H4 (cell line): ENCODE data around the gene NUP93. TPM values are rescaled to one million over a fixed set of nuclear protein-coding genes. Genes with fewer than 3 reads are reported as not detected.

Experiments
- DNase-seq: peaks from one replicate; pipeline ENCODE4 v3.0.0-alpha.2; 2015; ENCODE audit warnings: low spot score
- total RNA-seq: library from RNA; depleted of rRNA; stranded (reverse); fragments of >200 nt; shearing (Covaris generic); gene quantifications from 2 replicates; pipeline ENCODE4 v1.2.3, GENCODE V29; 2014; rRNA removed

NUP93 gene
- 89.0 and 100 TPM in 2 replicates for total RNA-seq

DNA sequence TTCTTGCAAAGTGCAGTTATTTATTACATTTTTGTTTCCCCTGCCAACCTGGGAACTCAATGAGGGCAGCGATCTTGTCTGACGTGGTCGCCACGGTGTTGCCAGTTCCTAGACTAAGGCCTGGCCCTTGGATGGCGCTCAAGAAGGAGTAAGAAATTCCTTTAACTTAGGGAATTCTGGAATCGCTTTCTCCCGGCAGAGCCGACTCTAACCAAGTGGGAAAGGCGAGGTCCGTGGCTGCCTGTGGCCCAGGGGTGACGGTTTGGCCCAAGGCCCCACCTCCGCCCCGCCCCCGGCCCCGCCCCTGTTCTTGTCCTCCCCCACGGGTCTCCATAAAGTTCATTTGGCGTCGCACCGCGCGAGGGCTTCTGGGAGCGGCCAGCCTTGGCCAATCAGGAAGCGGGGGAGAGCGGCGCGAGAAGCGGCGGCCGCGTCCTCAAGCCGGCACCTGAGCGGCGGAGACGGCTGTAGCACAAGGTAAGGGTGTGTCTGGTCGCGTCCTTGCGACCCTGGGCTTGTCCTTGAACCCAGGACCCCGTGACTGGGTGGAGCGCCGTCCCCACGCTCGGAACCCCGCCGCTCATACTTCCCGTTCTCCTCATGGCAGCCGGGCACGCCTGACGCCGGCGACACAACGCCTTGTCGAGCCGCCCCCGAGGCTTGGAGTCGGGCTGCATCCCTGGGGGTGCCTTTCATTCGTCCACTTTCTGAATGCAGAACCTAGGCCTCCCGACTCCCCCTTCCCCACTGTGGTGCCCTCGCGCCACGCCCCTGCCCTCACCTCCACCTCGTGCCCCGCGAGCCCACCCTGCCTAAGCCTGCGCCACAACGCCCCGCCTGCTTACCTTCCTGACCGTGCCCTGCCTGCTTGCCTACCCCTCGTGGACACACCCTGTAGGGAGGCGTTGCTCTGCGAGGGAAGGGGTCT, at the start of gene NUP93:
TSS of gene NUP93 (plus strand) at position 395 of the 928 bp plus-strand sequence. CDS start 18,119 bp downstream, outside the sequence.
- DNase-seq, result peak; percentile 87

DNA sequence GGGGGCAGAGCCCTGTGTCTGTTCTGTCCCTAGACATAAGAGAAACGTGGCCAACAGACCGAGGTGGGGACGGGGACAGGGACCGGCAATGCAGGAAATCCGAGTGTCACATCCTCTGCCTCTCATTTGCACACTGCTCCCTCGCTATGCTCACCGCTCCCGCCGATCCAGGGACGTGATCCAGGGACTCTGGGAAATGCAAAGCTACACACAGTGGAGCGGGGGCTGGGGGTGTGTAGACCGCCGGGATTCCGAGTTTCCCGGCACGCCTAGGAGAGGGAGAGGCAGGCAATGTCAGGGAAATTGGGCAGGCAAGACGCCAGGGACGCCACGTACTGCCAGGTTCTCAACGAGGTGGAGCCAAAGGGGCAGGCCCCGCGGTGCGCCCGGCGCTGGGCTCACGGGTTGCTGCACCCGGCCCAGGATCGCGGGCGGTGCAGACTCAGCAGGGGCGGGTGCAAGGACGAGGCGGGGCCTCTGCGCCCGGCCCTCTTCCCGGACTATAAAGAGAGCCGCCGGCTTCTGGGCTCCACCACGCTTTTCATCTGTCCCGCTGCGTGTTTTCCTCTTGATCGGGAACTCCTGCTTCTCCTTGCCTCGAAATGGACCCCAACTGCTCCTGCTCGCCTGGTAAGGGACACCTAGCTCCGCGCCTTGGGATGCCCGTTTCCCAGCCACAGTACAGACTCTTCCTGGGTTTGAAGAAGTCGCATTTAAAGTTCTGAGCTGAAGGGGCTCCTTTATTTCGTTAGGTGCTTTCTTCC, 47.8 kb upstream of the NUP93 start, which contains the start of gene MT1X:
TSS of gene MT1X (plus strand) at position 532 of the 764 bp plus-strand sequence. CDS start at position 603, 71 bp downstream.
- DNase-seq, result peak; percentile 82

DNA sequence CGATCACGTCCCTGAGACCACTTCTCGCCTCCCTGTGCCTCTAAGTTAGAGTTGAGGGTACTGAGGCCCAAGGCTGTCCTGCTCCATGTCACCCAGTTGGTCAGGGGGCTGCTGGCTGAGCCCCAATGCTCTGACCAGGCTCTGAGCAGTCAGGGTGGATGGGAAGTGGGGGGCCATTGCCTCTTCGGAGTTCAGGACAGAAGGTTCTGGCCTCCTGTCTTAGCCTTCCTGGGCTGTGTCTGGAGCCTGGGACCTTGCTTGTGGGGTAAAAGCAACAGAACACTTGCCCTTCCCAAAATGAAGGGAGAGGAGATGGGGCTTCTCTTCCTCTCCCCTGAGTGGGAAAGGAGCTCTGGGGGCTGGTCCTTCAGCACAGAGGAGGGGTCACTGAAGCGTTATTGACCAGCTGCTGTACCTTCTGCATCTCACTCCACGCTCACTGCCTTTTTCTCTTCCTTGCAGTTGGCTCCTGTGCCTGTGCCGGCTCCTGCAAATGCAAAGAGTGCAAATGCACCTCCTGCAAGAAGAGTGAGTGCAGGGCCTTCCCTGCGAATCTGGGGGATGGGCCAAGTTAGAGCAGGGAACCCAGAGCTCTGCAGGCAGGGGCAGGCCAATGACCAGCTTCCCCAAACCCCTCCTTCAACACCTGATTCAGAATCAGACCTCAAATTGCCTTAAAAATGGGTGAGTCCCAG, 47.1 kb upstream of the NUP93 start:
- no peak for DNase-seq

DNA sequence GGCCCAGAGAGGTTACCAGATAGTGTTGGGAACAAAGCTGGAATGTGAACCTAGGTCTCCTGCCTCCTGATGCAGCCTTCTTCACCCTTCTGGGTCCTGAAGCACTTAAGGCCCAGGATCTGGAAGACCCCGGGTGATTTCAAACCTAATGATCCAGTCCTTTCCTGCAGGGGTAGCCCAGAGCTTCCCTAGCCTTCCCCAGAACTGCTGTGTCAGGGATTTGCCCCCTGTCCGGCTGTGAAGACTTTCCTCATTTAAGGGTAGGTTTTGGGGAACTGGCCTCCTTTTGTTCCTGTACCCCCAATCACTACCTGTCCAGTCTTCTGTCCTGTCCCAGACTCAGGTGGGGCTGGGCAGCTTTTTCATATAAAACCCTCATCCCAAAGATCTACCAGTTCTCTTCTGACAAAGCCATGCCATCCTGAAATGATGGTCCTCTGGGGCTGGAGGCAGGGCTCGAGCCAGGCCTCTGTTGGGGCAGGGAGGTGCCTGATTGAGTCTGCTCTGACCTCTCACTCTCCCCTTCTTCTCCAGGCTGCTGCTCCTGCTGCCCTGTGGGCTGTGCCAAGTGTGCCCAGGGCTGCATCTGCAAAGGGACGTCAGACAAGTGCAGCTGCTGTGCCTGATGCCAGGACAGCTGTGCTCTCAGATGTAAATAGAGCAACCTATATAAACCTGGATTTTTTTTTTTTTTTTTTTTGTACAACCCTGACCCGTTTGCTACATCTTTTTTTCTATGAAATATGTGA, 46.3 kb upstream of the NUP93 start:
- DNase-seq, result no peak

DNA sequence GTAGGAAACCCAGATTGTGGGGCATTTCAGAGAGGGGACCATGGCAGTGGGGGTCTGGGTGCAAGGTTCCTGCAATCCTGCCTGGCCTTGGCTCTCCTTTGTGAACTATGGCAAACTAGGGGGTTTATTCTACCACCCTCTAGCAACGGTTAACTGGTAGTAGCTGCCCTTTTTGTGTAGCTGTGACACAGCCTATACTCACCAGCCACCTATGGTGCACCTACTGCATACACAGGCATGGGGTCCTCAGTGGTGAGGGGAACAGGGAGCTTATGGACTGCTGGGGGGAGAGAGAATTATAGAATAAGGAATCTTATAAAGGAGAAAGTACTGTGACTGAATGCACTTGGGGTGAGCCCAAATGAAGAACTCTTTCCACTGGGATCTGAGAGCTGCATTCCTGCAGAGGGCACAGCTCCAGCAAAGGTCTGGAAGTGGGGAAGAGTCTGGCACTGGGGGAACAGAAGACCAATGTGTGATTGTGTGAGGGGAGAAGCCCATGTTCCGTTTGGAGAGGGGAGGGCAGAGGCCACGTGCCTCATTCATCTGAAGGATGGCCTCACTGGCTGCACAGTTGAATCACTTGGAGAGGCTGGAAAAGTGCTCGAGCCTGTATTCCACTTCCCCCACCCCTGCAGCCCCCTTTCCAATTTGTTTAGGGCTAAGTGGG, 45.5 kb upstream of the NUP93 start:
- no peak for DNase-seq

DNA sequence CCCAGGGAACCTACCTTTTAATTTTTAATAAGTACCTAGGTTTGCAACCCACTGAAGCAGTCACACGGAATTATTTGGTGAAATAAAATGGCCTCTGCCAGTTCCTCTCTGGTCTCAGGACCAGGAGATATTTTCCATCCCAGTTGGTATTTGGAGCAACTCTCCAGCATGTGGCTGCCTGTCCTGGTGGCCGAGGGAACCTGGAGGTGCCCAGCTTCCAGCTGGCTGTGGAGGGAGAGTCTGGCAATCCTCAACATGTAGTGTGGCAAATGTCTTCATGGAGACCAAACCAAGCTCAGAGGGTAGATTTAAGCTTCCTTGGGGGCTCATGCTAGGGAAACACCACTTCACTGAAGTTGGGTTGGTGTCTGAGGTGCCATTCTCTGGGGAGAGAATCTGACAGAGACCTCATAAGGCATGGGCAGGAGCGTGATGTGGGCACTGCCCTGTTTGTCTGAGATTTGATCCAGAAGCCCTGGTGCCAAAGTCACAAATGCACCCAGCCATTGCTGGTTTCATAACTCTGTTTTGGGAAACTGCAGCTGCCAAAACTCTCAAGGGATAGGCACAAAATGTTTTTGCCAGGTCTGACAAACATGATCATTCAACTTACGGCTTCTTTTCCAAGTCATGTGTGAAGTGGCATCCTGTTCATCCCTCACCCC, 44.9 kb upstream of the NUP93 start:
- no peak for DNase-seq

DNA sequence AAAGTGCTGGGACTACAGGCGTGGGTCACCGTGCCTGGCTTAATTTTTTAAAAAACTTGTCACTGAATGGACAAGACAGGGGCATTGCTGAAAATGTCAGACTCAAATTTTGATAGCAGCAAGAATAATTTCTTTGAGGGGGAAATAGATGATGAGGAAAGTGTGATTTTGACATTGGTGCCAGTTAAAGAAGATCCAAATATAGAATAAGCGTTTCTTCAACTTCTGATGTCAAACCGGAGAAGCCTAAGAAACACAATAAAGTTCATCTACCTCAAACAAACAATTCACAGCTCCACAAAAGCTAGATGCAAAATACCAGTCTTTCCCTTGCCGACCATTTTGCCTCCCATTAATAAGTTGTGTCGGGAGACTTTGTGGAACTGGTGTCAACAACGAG, 43.2 kb upstream of the NUP93 start:
- no peak for DNase-seq

DNA sequence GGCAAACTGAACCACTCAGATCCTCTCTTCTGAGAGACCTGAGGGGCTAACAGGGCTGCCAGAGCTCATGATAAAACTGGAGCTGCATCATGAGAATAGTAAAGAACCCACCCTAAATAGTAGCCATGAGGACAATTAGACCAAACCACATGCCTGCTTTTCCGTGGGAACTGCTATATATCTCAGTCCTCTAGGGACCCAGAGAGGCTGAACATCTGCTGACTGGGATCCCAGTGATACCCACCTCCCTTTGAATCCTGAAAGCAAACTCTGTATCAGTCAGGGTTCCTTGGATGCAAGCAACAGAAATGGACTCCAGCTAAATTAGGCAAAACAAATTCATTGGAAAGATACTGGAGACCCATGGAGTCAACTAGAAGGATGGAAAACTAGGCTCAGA, 41.2 kb upstream of the NUP93 start:
- DNase-seq, result no peak

DNA sequence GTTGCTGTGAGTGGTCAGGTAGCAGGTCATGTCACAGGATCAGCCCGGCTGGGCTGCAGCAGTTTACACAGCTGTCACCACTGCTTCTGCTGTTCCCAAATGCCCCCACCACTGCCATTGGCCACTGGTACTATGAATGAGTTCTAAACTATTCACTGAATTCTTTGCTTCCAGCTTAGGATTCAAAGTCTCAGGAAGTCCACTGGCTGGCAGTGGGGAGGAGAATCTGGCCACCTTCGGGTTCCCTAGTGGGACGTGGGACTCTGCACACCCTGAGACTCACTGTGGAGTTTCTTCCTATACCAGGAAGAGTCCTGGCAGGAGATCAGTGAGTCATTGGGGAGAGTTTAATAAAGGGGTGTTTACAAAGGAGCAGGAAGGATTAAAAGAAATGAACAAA, 40.8 kb upstream of the NUP93 start:
- no peak for DNase-seq

DNA sequence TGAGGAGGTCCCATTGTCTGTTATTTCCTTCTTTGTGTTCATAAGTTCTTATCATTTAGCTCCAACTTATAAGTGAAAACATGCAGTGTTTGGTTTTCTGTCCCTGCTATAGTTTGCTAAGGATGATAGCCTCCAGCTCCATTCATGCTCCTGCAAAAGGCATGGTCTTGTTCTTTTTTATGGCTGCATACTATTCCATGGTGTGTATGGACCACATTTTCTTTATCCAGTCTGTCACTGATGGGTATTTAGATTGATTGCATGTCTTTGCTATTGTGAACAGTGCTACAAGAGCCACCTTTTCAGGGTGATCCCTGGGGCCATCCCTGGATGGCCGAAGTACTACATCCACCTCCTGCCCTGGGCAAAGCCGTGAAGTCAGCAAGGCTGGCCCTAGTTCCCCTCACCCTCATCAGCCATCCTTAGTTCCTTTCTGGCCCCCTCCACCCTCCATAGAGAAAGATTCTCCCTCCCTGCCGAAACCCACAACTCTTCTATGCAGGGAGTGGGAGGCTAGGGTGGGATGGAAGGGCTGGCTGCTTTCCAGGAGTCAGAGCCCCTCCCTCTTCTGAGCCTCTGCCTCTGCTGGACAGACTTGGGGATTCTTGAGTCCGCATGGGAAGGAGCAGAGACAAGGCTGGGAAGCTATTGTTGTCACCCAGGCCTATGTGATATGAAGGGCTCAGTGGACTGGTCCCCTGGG, 39.4 kb upstream of the NUP93 start:
- DNase-seq, result no peak

DNA sequence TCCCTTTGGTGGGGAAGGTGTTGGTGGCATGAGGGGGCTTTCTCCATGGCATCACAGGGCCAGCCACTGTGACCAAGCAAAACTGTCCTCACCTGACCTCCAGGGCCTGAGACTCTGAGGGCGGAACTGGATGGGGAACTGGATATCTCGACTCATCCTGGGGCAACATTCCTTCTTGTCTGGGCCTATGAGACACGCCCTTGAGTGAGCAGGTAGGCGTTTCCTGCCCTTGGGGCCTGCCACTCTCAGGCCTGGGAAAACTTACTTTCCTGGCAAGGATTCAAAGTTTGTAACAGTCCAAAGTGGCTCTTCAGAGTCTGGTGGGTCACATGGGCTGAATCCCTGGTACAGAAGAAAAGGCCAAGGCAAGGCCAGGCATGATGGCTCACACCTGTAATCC, 38.0 kb upstream of the NUP93 start:
- DNase-seq, result peak; percentile 45

DNA sequence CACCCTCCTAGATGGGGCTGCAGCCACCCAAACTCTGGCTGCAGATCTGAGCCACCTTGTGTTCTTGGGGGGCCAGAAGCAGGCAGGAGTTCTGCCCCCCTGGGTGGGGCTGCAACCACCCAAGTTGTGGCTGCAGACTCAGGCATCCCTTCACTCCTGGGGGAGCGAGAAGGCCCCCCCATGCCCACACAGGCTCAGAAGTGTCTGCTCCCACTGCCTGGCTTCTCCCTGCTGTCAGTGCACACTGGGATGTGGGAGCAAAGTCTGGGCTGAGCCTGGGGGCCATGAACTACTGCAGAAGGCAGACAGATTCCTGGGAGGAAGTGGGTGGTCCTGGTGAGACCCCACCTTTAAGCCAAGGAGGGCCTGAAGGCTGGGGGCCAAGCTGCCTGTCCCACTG, 34.7 kb upstream of the NUP93 start:
- no peak for DNase-seq

DNA sequence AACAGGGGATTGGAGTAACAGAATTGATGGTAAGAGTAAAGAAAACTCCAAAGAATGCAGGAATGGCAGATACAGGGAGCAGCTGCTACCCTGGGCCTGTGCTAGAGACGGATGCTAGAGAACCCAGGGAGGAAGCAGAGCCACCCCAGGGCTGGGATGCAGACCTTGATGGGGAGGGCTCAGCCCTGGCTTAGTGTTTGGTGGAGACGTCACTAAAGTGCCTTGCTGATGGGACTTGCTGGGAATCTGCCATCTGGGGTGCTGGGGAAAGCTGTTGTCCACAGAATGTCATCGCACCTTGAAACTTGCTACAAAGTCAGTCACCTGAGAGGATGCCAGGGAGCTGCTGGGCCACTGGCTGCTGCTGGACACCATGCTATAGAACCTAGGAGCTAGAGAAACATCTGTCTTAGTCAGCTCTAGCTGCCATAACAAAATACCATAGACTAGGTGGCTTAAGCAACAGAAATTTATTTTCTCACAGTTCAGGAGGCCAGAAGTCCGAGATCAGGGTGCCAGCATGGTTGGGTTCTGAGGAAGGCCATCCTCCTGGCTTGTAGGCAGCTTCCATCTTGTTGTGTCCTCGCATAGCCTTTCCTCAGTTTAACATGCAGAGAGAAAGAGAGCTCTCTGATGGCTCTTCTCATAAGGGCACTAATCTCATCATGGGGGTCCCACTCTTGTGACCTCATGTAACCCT, 32.3 kb upstream of the NUP93 start:
- DNase-seq, result no peak

DNA sequence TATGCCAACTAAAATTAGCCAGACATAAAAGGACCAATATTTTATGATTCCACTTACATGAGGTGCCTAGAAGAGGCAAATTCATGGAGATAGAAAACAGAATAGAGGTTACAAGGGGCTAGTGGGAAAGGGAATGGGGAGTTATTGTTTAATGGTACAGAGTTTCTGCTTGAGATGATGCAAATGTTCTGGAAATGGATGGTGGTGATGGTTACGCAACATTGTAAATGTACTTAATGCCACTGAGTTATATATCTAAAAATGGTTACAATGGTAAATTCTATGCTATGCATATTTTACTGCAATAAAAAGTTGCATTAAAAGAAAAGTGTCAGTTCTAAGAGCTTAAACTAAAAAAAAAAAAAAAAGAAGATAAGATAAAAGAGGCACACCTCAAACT, 29.7 kb upstream of the NUP93 start:
- DNase-seq, result no peak

DNA sequence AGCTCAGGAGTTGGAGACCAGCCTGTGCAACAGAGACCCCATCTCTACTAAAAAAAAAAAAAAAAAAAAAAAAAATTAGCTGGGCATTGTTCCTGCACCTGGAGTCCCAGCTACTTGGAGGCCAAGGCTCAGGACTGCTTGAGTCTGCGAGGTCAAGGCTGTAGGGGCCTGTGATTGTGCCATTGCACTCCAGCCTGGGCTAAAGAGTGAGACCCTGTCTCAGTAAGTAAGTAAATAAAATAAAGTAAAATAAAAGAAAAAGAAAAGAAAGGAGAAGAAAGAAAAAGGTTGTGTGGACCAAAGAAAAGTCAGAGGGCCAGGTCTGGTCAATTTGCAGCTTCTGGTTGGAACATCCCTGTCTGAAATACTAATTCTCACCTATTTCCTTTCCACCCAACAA, 29.3 kb upstream of the NUP93 start:
- DNase-seq, result no peak

DNA sequence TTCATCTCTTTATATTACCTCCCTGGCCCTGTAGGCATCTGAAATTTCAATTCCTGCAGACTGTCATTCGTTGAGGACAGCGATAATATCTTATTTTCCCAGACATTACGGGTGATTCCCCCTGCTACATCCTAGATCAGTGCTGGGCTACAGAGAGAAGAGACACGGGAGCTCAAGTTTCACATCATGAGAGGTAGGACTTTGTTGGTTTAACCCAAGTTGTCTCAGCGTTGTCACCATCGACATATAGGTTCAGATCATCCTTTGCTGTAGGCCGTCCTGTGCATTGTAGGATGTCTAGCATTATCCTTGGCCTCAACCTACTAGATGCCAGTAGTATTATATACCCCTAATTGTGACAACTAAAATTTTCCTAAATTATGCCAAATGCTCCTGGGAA, 28.4 kb upstream of the NUP93 start:
- DNase-seq, result no peak

DNA sequence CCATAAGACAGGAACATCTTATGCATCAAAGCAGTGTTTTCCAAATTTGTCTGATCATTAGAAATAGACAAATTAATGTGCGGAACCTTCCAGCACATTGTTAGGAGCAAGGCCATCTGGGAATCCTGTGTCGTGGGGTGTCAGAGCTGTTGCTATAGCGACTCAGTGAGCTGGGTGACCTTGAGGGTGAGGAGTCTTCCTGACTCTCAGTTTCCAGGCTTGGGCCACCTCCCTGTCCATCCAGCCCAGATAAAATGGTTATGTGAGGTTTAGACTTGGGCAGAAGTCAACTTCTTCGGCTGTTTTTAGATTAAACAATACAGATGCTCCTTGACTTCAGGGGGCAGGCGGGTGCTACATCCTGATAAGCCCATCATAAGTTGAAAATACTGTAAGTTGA, 27.1 kb upstream of the NUP93 start:
- DNase-seq, result no peak

DNA sequence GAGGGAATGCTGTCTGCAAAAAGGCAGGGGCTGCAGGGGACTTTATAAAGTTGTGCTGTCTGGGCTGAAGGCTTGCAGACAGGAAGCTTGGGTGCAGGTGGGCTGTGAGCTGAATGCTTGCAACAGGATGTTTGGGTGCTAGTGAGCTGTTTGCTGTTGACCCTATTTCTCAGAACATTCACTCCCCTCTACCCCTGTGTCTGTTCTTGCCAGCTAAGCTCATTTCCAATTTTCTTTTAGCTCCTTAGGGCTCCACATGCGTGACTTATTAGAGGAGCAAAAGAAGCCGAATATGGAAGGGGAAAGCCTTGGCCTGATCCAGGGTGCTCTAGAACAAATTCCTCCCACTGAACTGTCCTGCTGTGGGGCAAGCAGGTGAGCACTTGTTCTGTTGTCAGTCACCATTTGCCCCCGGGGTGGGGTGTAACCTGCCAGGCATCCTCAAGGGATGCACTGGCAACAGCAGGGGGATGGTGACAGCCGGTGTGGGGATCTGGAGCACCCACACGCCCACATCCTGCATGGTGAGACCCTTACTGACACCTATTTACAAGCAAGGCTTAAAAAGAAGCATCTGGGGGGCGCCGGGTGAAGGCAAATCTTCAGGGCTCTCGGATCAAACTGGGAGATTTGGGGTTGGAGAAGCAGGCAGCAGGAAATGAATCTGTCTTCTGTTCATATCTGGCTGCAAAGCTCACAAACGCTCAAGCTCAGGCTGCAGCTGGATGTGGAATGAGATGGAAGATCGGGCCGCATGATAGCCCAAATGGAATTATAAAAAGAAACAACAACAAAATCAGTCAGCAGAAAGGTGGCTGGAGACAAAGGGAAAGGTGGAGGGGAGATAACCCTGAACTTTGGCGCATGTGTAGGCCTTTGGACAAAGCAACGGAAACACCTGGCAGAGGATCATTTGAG, 21.1 kb upstream of the NUP93 start:
- DNase-seq, result no peak
